Measurements from ENCODE around the gene SPATA45. TPM values are rescaled to one million over a fixed set of nuclear protein-coding genes. Genes with fewer than 3 reads are reported as not detected.
A peak's percentile ranks its signal among the peaks of the same experiment; 100 is the strongest.

The SPATA45 gene
- total and polyA plus RNA-seq, 2 of the 13 experiments (the other 11 are each of a cell fraction or from before 2014, with no cell fraction given): 0.17 to 0.64 TPM

DNA sequence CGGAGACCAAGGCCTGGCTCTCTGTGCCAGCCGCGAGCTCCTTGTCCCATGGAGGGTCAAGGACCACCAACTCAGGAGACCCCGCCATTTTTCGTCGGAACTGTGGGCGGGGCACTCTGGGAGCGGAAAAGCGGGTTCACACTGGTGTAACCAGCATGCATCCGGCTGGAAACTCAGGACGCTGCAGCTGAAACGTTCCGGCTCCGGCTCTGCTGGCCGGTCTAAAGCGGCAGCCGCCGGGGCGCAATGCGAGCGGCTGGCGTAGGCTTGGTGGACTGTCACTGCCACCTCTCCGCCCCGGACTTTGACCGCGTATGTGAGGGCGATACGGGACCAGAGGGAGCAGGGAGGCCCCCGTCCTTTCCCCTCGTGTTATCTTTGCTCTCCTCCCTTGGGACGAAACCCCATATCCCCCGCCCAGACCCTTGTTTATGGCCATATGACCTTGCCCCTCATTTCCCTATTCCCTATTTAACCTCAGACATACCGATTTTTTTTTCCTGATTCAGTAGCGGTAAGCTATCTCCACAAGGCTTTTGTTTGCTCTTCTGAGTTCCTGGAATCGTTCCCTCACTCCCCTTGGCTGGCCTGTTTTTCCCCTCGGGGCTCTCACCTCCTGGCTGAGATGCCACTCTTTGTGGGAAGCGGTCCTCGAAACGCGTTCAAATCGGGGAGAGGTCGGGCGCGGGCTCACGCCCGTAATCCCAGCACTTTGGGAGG lies 55.6 kb downstream of the SPATA45 start, which contains the start of the genes NSL1 and TATDN3 (continued):
- TF ChIP-seq, protein P1, sequence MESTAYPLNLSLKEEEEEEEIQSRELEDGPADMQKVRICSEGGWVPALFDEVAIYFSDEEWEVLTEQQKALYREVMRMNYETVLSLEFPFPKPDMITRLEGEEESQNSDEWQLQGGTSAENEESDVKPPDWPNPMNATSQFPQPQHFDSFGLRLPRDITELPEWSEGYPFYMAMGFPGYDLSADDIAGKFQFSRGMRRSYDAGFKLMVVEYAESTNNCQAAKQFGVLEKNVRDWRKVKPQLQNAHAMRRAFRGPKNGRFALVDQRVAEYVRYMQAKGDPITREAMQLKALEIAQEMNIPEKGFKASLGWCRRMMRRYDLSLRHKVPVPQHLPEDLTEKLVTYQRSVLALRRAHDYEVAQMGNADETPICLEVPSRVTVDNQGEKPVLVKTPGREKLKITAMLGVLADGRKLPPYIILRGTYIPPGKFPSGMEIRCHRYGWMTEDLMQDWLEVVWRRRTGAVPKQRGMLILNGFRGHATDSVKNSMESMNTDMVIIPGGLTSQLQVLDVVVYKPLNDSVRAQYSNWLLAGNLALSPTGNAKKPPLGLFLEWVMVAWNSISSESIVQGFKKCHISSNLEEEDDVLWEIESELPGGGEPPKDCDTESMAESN (CRISPR knock-in tag; conservative IDR thresholded peaks at IDR 0.05): peak; percentile 95
- TF ChIP-seq MAFG (CRISPR knock-in tag; IDR thresholded peaks at IDR 0.05) (no peak), ZNF101 (CRISPR knock-in tag; IDR thresholded peaks at IDR 0.05; ENCODE audit: borderline replicate concordance, low read depth) (no peak), ZMYM3 (CRISPR knock-in tag; IDR thresholded peaks at IDR 0.05) (peak; percentile 90), HNF4A (CRISPR knock-in tag; IDR thresholded peaks at IDR 0.05) (peak; percentile 98), EEA1 (CRISPR knock-in tag; IDR thresholded peaks at IDR 0.05; ENCODE audit: borderline replicate concordance) (peak; percentile 82; the same call in 1 of the 2 replicates), SOX6 (IDR thresholded peaks at IDR 0.05) (no peak), SOX6 (CRISPR knock-in tag; IDR thresholded peaks at IDR 0.05) (peak; percentile 93), NCOA1 (CRISPR knock-in tag; IDR thresholded peaks at IDR 0.05) (peak; percentile 50; the same call in 1 of the 2 replicates), KDM1A (CRISPR knock-in tag; IDR thresholded peaks at IDR 0.05) (peak; percentile 5; the same call in 1 of the 2 replicates), ZNF850 (CRISPR knock-in tag; conservative IDR thresholded peaks at IDR 0.05) (peak; percentile 92), ZNF816 (CRISPR knock-in tag; IDR thresholded peaks at IDR 0.05; ENCODE audit: borderline replicate concordance) (peak; percentile 97), MATR3 (CRISPR knock-in tag; IDR thresholded peaks at IDR 0.05) (no peak), ZNF629 (CRISPR knock-in tag; conservative IDR thresholded peaks at IDR 0.05) (peak; percentile 57; the same call in 1 of the 2 replicates)
- TF ChIP-seq, protein P2, sequence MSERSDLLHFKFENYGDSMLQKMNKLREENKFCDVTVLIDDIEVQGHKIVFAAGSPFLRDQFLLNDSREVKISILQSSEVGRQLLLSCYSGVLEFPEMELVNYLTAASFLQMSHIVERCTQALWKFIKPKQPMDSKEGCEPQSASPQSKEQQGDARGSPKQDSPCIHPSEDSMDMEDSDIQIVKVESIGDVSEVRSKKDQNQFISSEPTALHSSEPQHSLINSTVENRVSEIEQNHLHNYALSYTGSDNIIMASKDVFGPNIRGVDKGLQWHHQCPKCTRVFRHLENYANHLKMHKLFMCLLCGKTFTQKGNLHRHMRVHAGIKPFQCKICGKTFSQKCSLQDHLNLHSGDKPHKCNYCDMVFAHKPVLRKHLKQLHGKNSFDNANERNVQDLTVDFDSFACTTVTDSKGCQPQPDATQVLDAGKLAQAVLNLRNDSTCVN (CRISPR knock-in tag; IDR thresholded peaks at IDR 0.05; ENCODE audit: borderline replicate concordance): peak; percentile 78
- TF ChIP-seq, protein P3, sequence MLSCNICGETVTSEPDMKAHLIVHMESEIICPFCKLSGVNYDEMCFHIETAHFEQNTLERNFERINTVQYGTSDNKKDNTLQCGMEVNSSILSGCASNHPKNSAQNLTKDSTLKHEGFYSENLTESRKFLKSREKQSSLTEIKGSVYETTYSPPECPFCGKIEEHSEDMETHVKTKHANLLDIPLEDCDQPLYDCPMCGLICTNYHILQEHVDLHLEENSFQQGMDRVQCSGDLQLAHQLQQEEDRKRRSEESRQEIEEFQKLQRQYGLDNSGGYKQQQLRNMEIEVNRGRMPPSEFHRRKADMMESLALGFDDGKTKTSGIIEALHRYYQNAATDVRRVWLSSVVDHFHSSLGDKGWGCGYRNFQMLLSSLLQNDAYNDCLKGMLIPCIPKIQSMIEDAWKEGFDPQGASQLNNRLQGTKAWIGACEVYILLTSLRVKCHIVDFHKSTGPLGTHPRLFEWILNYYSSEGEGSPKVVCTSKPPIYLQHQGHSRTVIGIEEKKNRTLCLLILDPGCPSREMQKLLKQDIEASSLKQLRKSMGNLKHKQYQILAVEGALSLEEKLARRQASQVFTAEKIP (CRISPR knock-in tag; IDR thresholded peaks at IDR 0.05; ENCODE audit: borderline replicate concordance): no peak
- TF ChIP-seq, protein P4, sequence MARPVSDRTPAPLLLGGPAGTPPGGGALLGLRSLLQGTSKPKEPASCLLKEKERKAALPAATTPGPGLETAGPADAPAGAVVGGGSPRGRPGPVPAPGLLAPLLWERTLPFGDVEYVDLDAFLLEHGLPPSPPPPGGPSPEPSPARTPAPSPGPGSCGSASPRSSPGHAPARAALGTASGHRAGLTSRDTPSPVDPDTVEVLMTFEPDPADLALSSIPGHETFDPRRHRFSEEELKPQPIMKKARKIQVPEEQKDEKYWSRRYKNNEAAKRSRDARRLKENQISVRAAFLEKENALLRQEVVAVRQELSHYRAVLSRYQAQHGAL (CRISPR knock-in tag; IDR thresholded peaks at IDR 0.05; ENCODE audit: not compliant biosample characterization): no peak
- TF ChIP-seq, protein P5, sequence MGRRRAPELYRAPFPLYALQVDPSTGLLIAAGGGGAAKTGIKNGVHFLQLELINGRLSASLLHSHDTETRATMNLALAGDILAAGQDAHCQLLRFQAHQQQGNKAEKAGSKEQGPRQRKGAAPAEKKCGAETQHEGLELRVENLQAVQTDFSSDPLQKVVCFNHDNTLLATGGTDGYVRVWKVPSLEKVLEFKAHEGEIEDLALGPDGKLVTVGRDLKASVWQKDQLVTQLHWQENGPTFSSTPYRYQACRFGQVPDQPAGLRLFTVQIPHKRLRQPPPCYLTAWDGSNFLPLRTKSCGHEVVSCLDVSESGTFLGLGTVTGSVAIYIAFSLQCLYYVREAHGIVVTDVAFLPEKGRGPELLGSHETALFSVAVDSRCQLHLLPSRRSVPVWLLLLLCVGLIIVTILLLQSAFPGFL (CRISPR knock-in tag; IDR thresholded peaks at IDR 0.05): 0 out of 2 replicates have a peak, but pooled peaks have one; percentile 82
- TF ChIP-seq, protein P6, sequence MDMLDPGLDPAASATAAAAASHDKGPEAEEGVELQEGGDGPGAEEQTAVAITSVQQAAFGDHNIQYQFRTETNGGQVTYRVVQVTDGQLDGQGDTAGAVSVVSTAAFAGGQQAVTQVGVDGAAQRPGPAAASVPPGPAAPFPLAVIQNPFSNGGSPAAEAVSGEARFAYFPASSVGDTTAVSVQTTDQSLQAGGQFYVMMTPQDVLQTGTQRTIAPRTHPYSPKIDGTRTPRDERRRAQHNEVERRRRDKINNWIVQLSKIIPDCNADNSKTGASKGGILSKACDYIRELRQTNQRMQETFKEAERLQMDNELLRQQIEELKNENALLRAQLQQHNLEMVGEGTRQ (IDR thresholded peaks at IDR 0.05; ENCODE audit: low read depth, low read length): no peak
- TF ChIP-seq, protein P6 (CRISPR knock-in tag; IDR thresholded peaks at IDR 0.05; ENCODE audit: borderline replicate concordance): peak; percentile 15; the same call in 1 of the 2 replicates

All from HepG2 (cell line).